K562 (cell line): Measurements from ENCODE around the gene ARHGEF18. TPM values are rescaled to one million over a fixed set of nuclear protein-coding genes. Genes with fewer than 3 reads are reported as not detected.
"Not testable (repeated sequence)": the region's sequence is repeated elsewhere in the genome, so short reads cannot be mapped to it uniquely, and the experiment has no call there.

ENCODE experiments used
- ATAC-seq: fragments of 200-7000 bp; cut with Tn5 transposase; 3 replicates; pipeline ENCODE4 v1.9.1; 2020; ENCODE audit warnings: moderate library complexity
- BruUV-seq: library from RNA; stranded (reverse); fragments of 400-500 nt; replicated peaks from 2 replicates; lab custom pipeline; 2021; lab: Mats Ljungman, UMichigan
- CTCF ChIA-PET: fragments of 300-600 bp; formaldehyde crosslinking; extraction: SDS; loops from one replicate; lab custom pipeline; 2021; ENCODE audit warnings: low intra/inter-chr PET ratio; lab: Yijun Ruan, JAX
- POLR2A ChIA-PET: fragments of 300-600, 350-650 bp; sonication (Branson Sonifier 250); formaldehyde crosslinking; extraction: SDS; loops from one replicate; lab custom pipeline; 2021; ENCODE audit warnings: antibody characterized with exemption, inconsistent platforms; lab: Yijun Ruan, JAX
- DNase-seq, 4 experiments: peaks; one replicate each; pipeline versions ENCODE4 v3.0.0 to v3.0.0-alpha.2; 2011 to 2018; ENCODE audit warnings: low spot score in 3 of 4, mixed read lengths in 3 of 4; ENCODE audit errors: extremely low read depth in 1 of 4
- FAIRE-seq: peaks from 2 replicates; lab custom pipeline; 2011; peaks lifted over from hg19 to GRCh38; lab: Jason Lieb, UNC
- H2AFZ ChIP-seq: 2 replicates; pipeline ENCODE4 v1.6.0; 2011; ENCODE audit warnings: low read depth, low read length, control low read depth, inconsistent platforms
- H3K27ac ChIP-seq: fragments of 200-600 bp; 3 replicates; pipeline ENCODE4 v1.8.0; 2011; ENCODE audit warnings: low read depth, mild to moderate bottlenecking, control low read depth, inconsistent platforms, low read length, moderate library complexity, mixed read lengths; ENCODE audit errors: extremely low read depth
- H3K27me3 ChIP-seq, 2 experiments: fragments of 300-600 bp in 1 of 2; 2 replicates in 1 of 2; 3 replicates in 1 of 2; pipeline versions ENCODE4 v1.6.0 to v1.8.0; 2011; ENCODE audit warnings: inconsistent platforms in 2 of 2, low read length in 2 of 2, mild to moderate bottlenecking in 1 of 2, mixed read lengths in 1 of 2, moderate library complexity in 1 of 2; ENCODE audit not compliant: control insufficient read depth in 2 of 2, insufficient read depth in 2 of 2
- H3K36me3 ChIP-seq: fragments of 300-600 bp; 3 replicates; pipeline ENCODE4 v1.8.0; 2011; ENCODE audit warnings: mild to moderate bottlenecking, low read length, inconsistent platforms; ENCODE audit not compliant: control insufficient read depth, insufficient read depth
- H3K4me1 ChIP-seq, 2 experiments: fragments of 200-600 bp in 1 of 2; replicated peaks in 1 of 2; 2 replicates in 1 of 2; 3 replicates in 1 of 2; pipeline versions ENCODE4 v1.5.1 to v1.8.0; 2011; ENCODE audit warnings: inconsistent platforms in 2 of 2, low read length in 2 of 2, mild to moderate bottlenecking in 1 of 2, mixed read lengths in 1 of 2, moderate library complexity in 1 of 2; ENCODE audit not compliant: control insufficient read depth in 2 of 2, insufficient read depth in 2 of 2
- H3K4me2 ChIP-seq: 2 replicates; pipeline ENCODE4 v1.6.1; 2011; ENCODE audit warnings: low read length, control low read depth, inconsistent platforms, mixed read lengths; ENCODE audit not compliant: insufficient read depth
- H3K4me3 ChIP-seq: fragments of 200-600 bp; sonication (generic), shearing (Covaris generic); 2 replicates; pipeline ENCODE4 v1.5.1; 2016; ENCODE audit warnings: control low read depth, inconsistent platforms
- H3K79me2 ChIP-seq: fragments of 200-600 bp; 3 replicates; pipeline ENCODE4 v1.8.0; 2011; ENCODE audit warnings: low read length, inconsistent platforms; ENCODE audit not compliant: control insufficient read depth, insufficient read depth
- H3K9ac ChIP-seq, 2 experiments: 2 replicates each; pipeline versions ENCODE4 v1.6.0 to v1.6.1; 2011; ENCODE audit warnings: low read depth in 2 of 2, low read length in 2 of 2, control low read depth in 1 of 2, inconsistent platforms in 1 of 2, mild to moderate bottlenecking in 1 of 2, mixed read lengths in 1 of 2; ENCODE audit not compliant: insufficient read depth in 1 of 2
- H3K9me1 ChIP-seq: one replicate; pipeline ENCODE4 v1.6.0; 2011; ENCODE audit warnings: inconsistent platforms, mild to moderate bottlenecking, low read length, moderate library complexity; ENCODE audit not compliant: control insufficient read depth, insufficient read depth
- H3K9me3 ChIP-seq: replicated peaks from 2 replicates; pipeline ENCODE4 v1.5.1; 2011; ENCODE audit warnings: low read depth, low read length, inconsistent platforms; ENCODE audit not compliant: control insufficient read depth, insufficient read depth
- H4K20me1 ChIP-seq: replicated peaks from 2 replicates; pipeline ENCODE4 v1.6.1; 2011; ENCODE audit warnings: low read length, inconsistent platforms, mixed read lengths; ENCODE audit not compliant: control insufficient read depth, insufficient read depth
- BRD4 ChIP-seq: fragments of 200-600 bp; sonication (generic); IDR thresholded peaks from 2 replicates; pipeline ENCODE4 v1.6.1; 2017; ENCODE audit warnings: inconsistent platforms
- CBFB ChIP-seq: sonication (generic); formaldehyde crosslinking; IDR thresholded peaks from 2 replicates; pipeline ENCODE4 v1.4.0; 2020; ENCODE audit warnings: mild to moderate bottlenecking, missing genetic modification reagents
- FOXK1 ChIP-seq: sonication (generic); formaldehyde crosslinking; IDR thresholded peaks from 2 replicates; pipeline ENCODE4 v1.8.0; 2022; ENCODE audit warnings: missing genetic modification reagents, mild to moderate bottlenecking, borderline replicate concordance
- POLR2AphosphoS2 ChIP-seq: IDR thresholded peaks from 2 replicates; pipeline ENCODE4 v1.6.1; 2012; ENCODE audit warnings: low read length, improper control_type of control experiment
- POLR2G ChIP-seq: fragments of 200-400 bp; formaldehyde crosslinking; IDR thresholded peaks from 2 replicates; pipeline ENCODE4 v1.6.1; 2017; ENCODE audit warnings: low read depth, mild to moderate bottlenecking, antibody characterized with exemption, low read length, moderate library complexity
- TCF7 ChIP-seq: sonication (generic); IDR thresholded peaks from 2 replicates; pipeline ENCODE4 v1.6.1; 2016; ENCODE audit warnings: antibody characterized with exemption, borderline replicate concordance
- USF2 ChIP-seq: sonication (generic); formaldehyde crosslinking; IDR thresholded peaks from 2 replicates; pipeline ENCODE4 v1.5.0; 2020; ENCODE audit warnings: missing genetic modification reagents
- ZNF707 ChIP-seq: fragments of 250-450 bp; sonication (Bioruptor Pico); conservative IDR thresholded peaks from 2 replicates; pipeline ENCODE4 v1.8.0; 2022; ENCODE audit warnings: inconsistent platforms, mild to moderate bottlenecking, moderate library complexity
- ZNF764 ChIP-seq: fragments of 250-450 bp; sonication (Bioruptor Pico); IDR thresholded peaks from 2 replicates; pipeline ENCODE4 v1.4.0; 2020; ENCODE audit warnings: low read depth, mild to moderate bottlenecking, moderate library complexity
- ZNF79 ChIP-seq: fragments of 250-450 bp; sonication (Bioruptor Pico); IDR thresholded peaks from 2 replicates; pipeline ENCODE4 v1.4.0; 2020; ENCODE audit warnings: low read depth, mild to moderate bottlenecking, moderate library complexity
- WGBS: fragments of 100-300 bp; shearing (Covaris generic); methylation state at CpG from one replicate; pipeline ENCODE4 v1.1.6; 2016; ENCODE audit warnings: low coverage, mixed read lengths; ENCODE audit not compliant: insufficient coverage; ENCODE audit errors: missing lambda C conversion rate; 5-methylcytosine and 5-hydroxymethylcytosine counted together
- in situ Hi-C: fragments of 300-500 bp; cut with MboI; formaldehyde crosslinking; loops from 4 replicates; pipeline ENCODE4 v1.15.0; 2018; ENCODE audit warnings: inconsistent platforms, mixed read lengths
- intact Hi-C: fragments of 100-400 bp; cut with micrococcal nuclease; formaldehyde crosslinking; loops from 2 replicates; pipeline ENCODE4 v1.14.2; 2022
- polyA plus RNA-seq, 8 experiments: library from polyadenylated mRNA; depleted of rRNA in 4 of 8; stranded (reverse) in 5 of 8; unstranded in 3 of 8; fragments of >200 nt; fragmentation: Nextera tagmentation in 2 of 8; fragmentation: Illumina TruSeq in 1 of 8; extraction: Ambion mirVana in 2 of 8; extraction: Trizol in 1 of 8; gene quantifications; 2 replicates each; pipeline versions ENCODE4 v1.2.1 to v1.2.3, GENCODE V29; 2011 to 2014; ENCODE audit warnings: inconsistent platforms in 1 of 8, missing spikeins in 1 of 8
- total RNA-seq, 7 experiments: library from RNA; depleted of rRNA in 6 of 7; stranded (reverse); fragments of >200 nt in 6 of 7; fragmentation: Illumina TruSeq in 2 of 7; extraction: Trizol in 2 of 7; gene quantifications; 2 replicates each; pipeline versions ENCODE4 v1.2.1 to v1.2.3, GENCODE V29; 2011 to 2021; ENCODE audit warnings: low replicate concordance in 1 of 7

Gene ARHGEF18
- total and polyA plus RNA-seq, 9 of the 15 experiments (the other 6 are each of a cell fraction or from before 2014, with no cell fraction given) = 0.04 to 16.5 (median 4.5) TPM

- CTCF ChIA-PET = no interaction called here
- H3K36me3 ChIP-seq = no peaks in the 10 kb centered on the region
- TF ChIP-seq POLR2AphosphoS2 (no peak), ZNF79 (CRISPR knock-in tag) (no peak), CBFB (no peak), ZNF764 (CRISPR knock-in tag) (no peak), USF2 (CRISPR knock-in tag) (no peak), FOXK1 (CRISPR knock-in tag) (no peak), TCF7 (no peak), POLR2G (no peak), BRD4 (no peak), ZNF707 (CRISPR knock-in tag) (no peak)
- ATAC-seq (no peak), DNase-seq (no peak), FAIRE-seq (no peak)
- in situ Hi-C loops = no loop called here
- no peak overlapping the region for H3K4me2 ChIP-seq
- BruUV-seq = no TSS peak
- intact Hi-C loops = no loop called here
- no peak overlapping the region for H3K9ac ChIP-seq
- no peaks in the 10 kb centered on the region for H3K9me1 ChIP-seq
- H3K79me2 ChIP-seq = no peaks in the 10 kb centered on the region
- no peak overlapping the region for H3K4me3 ChIP-seq
- H2AFZ ChIP-seq = no peak overlapping the region
- POLR2A ChIA-PET = no interaction called here
- H3K27me3 ChIP-seq = peaks cover 11 to 50% of the 10 kb centered on the region in 2 experiments; a peak in 3 of 5 replicates
- H4K20me1 ChIP-seq = no peaks in the 10 kb centered on the region
- WGBS = 2% methylated on average over 7 of the region's 7 CpGs
- no peaks in the 10 kb centered on the region for H3K4me1 ChIP-seq
- H3K9me3 ChIP-seq = no peaks in the 10 kb centered on the region
- H3K27ac ChIP-seq = no peak overlapping the region
Measured at GRCh38 chr19:7346488-7346971, 2.2 kb upstream of the ARHGEF18 start.

GRCh38 chr19:7346997-7347396, 1.7 kb upstream of the ARHGEF18 start:
- ATAC-seq, DNase-seq, H3K9me3 ChIP-seq, H3K4me1 ChIP-seq, POLR2A ChIA-PET, H3K27ac ChIP-seq, FAIRE-seq, H2AFZ ChIP-seq, H3K79me2 ChIP-seq, H3K4me2 ChIP-seq, H3K4me3 ChIP-seq, H3K9me1 ChIP-seq, H3K9ac ChIP-seq, BruUV-seq, H3K36me3 ChIP-seq, intact Hi-C loops, H4K20me1 ChIP-seq, in situ Hi-C loops: not testable (repeated sequence)
- peaks cover 11 to 49% of the 10 kb centered on the region in 2 experiments; a peak in 3 of 5 replicates for H3K27me3 ChIP-seq
- 0% methylated on average over 6 of the region's 7 CpGs for WGBS
- CTCF ChIA-PET = interaction anchor here (0.6 kb wide), 1 partner anchor 18 kb away, joined by 3 read pairs; no protein-coding TSS in a partner anchor
